Stimulated activated CD8-positive, alpha-beta memory T cell treated with anti-CD3 and anti-CD28 coated beads, Interleukin-4, amount 100 ng/mL, for 1 hour (primary cell): ENCODE measurements around the gene NUP153.

Source experiments
- DNase-seq, 2 donors: peaks; one replicate each; pipeline ENCODE4 v3.0.0-alpha.2; 2020; ENCODE audit warnings: low read depth in 2 of 2, low spot score in 1 of 2

Gene NUP153

GRCh38 chr6:17663226-17663625, 43.5 kb downstream of the NUP153 start:
- no peak for DNase-seq

GRCh38 chr6:17662585-17662984, 44.1 kb downstream of the NUP153 start:
- no peak for DNase-seq

GRCh38 chr6:17656644-17657043, 50.1 kb downstream of the NUP153 start:
- no peak for DNase-seq

GRCh38 chr6:17656092-17656491, 50.6 kb downstream of the NUP153 start:
- DNase-seq = no peak

- no peak for DNase-seq
Observed at GRCh38 chr6:17653198-17653882, 53.4 kb downstream of the NUP153 start.

- no peak for DNase-seq
Observed at GRCh38 chr6:17650656-17651309, 55.9 kb downstream of the NUP153 start.

- no peak for DNase-seq
Observed at GRCh38 chr6:17648745-17649144, 58.0 kb downstream of the NUP153 start.

- DNase-seq = no peak
Observed at GRCh38 chr6:17640477-17640917, 66.2 kb downstream of the NUP153 start.

GRCh38 chr6:17638212-17638715, 68.5 kb downstream of the NUP153 start:
- DNase-seq = no peak

- DNase-seq = no peak
Observed at GRCh38 chr6:17635568-17635967, 71.2 kb downstream of the NUP153 start.

- DNase-seq = peak in 1 of 2 donors; percentile 2
Observed at GRCh38 chr6:17633465-17634188, 73.1 kb downstream of the NUP153 start.

- no peak for DNase-seq
Observed at GRCh38 chr6:17632934-17633333, 73.8 kb downstream of the NUP153 start.

- no peak for DNase-seq
Observed at GRCh38 chr6:17630511-17631073, 76.1 kb downstream of the NUP153 start.

- DNase-seq = no peak
Observed at GRCh38 chr6:17629824-17630510, 76.8 kb downstream of the NUP153 start.

GRCh38 chr6:17628873-17629272, 77.9 kb downstream of the NUP153 start:
- no peak for DNase-seq

- no peak for DNase-seq
Observed at GRCh38 chr6:17624396-17624795, 82.3 kb downstream of the NUP153 start.

- DNase-seq = no peak
Observed at GRCh38 chr6:17622144-17622543, 84.6 kb downstream of the NUP153 start.

- no peak for DNase-seq
Observed at GRCh38 chr6:17621003-17621402, 85.7 kb downstream of the NUP153 start.

- DNase-seq = no peak
Observed at GRCh38 chr6:17615794-17616193, 90.9 kb downstream of the NUP153 start.

- DNase-seq = no peak
Observed at GRCh38 chr6:17612048-17612447, 94.7 kb downstream of the NUP153 start.

- DNase-seq = no peak
Observed at GRCh38 chr6:17610835-17611234, 95.9 kb downstream of the NUP153 start.
